SH-SY5Y (cell line): ENCODE data around the gene METTL5.
A peak's percentile ranks its signal among the peaks of the same experiment; 100 is the strongest.

Experiments
- GATA2 ChIP-seq: IDR thresholded peaks from 2 replicates; pipeline ENCODE4 v1.6.1; 2011; ENCODE audit warnings: mild to moderate bottlenecking, low read depth, low read length
- GATA3 ChIP-seq: IDR thresholded peaks from 2 replicates; pipeline ENCODE4 v1.6.1; 2011; ENCODE audit warnings: low read depth, mild to moderate bottlenecking, low read length, moderate library complexity

The METTL5 gene

DNA sequence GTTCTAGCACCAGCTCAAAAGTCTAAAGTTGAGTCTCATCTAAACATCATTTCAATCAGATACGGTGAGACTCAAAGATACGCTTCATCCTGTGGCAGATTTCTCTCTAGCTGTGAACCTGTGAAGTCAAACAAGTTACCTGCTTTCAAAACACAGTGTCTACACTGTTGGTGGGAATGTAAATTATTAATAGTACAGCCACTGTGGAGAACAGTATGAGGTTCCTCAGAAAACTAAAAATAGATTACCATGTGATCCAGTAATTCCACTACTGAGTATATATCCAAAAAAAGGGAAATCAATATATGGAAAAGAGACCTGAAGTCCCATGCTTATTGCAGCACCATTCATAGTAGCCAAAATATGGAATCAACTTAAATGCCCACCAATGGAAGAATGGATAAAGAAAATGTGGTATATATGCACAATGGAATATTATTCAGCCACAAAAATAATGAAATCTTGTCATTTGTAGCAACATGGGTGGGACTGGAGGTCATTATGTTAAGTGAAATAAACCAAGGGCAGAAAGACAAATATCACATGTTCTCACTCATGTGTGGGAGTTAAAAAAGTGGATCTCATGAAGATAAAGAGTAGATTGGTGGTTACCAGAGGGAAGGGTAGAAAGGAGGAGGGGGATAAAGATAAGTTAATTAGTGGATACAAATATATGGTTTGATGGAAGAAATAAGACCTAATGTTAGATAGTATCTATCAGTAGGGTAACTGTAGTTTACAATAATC, 14.2 kb upstream of the METTL5 start:
- TF ChIP-seq GATA3 (no peak), GATA2 (no peak)

GRCh38 chr2:169834401-169834800, 9.7 kb upstream of the METTL5 start:
- peak; percentile 76 for TF ChIP-seq GATA3
- peak; percentile 58; the same call in 1 of the 2 replicates for TF ChIP-seq GATA2

DNA sequence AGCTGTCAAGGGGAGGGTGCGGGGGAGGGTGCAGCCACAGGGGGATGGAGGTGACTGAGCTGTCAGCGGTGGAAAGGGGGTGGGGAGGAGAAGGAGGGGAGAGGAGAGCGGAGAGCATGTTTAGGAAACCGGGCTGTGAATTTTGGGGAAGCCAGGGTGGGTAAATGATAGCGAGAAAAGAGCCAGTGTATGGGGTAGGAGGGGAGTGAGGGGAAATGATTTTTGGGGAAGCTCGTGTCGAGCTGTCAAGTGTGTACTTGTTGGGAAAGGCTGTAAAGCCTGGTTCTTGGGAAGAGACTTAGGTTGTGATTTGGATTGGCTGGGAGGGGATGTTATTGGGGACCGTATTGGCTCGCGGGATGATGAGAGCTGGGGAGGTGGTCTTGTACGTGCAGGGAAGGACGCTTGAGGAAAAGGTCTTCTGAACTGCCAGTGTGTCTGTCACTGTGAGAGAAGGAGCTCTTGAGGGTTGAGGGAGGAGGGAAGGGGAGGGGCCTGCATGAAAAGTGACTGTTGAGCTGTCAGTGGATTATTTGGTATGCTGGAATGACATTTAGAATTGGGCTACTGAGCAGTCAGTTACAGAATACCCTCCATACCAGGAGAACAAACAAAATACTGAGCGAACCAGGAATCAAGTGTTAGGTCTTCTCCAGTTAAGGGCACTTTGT, 3.6 kb upstream of the METTL5 start:
- TF ChIP-seq GATA3, result no peak
- no peak for TF ChIP-seq GATA2

GRCh38 chr2:169827272-169828140, 2.8 kb upstream of the METTL5 start, which contains the start of gene UBR3:
Gene UBR3, plus strand, starts transcription at chr2:169827454. Its CDS starts 54 bp downstream, at chr2:169827508.
- TF ChIP-seq GATA2 (no peak), GATA3 (no peak)

DNA sequence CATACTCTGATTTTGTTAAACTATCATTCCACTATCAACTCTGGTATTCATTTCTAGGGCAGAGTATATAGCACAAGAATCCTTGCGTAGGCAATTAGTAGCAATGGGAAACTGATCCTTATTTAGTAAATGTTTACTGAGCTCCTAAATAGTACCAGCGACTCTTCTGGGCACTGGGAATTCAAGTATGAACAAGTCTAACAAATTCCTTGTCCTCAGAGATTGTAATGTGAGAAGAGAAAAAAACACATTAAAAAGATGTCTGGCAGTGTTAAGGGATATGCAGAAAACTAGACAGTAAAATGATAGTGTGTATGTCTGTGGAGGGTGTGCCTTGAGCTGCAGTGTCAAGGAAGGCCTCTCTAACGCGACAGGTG, 721 bp downstream of the METTL5 start:
- TF ChIP-seq GATA3, result no peak
- TF ChIP-seq GATA2, result no peak

- TF ChIP-seq GATA3 (no peak), GATA2 (no peak)
These were observed 1.8 kb downstream of the METTL5 start for GRCh38 chr2:169822785-169823392.

DNA sequence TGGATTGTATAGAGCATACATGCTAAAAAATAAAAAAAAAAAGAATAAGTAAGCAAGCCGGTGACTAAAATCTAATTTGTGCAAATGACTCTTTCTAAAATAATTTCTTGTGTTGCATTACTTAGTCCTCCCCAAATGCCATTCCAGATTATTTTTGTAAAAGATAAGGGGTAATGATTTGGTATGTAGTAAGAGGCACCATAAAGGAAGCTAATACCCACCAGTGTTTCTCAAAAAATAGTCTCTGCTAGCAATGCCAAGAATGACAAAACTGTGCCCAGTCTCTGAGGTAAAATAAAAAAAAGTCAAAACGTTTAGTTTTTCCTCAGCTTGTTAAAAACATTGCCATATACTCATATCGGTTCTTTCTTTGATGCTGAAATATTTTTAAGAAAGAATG, 2.7 kb downstream of the METTL5 start:
- TF ChIP-seq GATA2 (no peak), GATA3 (no peak)

DNA sequence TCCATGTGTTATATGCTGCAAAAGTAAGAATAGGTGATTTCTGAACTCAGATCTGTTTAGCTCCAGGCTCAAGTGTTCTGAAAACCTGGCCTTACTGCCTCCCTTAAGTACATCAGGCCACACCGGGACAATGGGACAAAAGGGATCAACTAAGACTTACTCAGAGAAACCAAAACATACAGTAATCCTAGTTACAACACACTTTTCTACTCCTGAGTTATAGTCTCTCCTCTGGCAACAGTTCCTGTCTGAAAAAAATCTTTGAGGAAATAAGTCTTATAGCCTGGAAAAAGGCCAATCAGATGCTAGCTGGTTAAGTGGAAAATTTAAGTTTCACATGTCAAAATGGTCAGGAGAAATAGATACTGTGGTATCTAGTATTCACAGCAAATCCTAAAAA, 5.6 kb downstream of the METTL5 start:
- no peak for TF ChIP-seq GATA2
- no peak for TF ChIP-seq GATA3

GRCh38 chr2:169818241-169818640, 6.5 kb downstream of the METTL5 start:
- TF ChIP-seq GATA2 (no peak), GATA3 (no peak)

GRCh38 chr2:169815849-169816248, 8.9 kb downstream of the METTL5 start:
- TF ChIP-seq GATA2 (no peak), GATA3 (no peak)

GRCh38 chr2:169808221-169808620, 16.5 kb downstream of the METTL5 start:
- TF ChIP-seq GATA3, result no peak
- TF ChIP-seq GATA2, result no peak

- TF ChIP-seq GATA3 (no peak), GATA2 (no peak)
These were observed 18.1 kb downstream of the METTL5 start for GRCh38 chr2:169806586-169806985.

DNA sequence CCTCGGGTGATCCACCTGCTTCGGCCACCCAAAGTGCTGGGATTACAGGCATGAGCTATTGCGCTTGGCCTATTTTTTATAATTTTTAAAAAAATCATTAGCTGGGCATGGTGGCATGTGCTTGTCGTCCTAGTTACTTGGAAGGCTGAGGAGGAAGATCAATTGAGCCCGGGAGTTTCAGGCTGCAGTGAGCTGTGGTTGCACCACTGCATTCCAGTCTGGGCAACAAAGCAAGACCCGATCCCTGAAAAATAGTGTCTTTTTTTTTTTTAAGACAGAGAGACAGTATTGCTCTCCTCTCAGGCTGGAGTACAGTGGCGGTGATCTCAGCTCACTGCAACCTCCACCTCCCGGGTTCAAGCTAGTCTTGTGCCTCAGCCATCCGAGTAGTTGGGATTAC, 21.2 kb downstream of the METTL5 start:
- TF ChIP-seq GATA2 (no peak), GATA3 (no peak)
